Measurements from ENCODE around the gene NEDD8.

NEDD8 gene

GRCh38 chr14:24232121-24232644 lies at the start of gene NEDD8:
Gene NEDD8, minus strand, starts transcription at chr14:24232367. Its CDS starts 100 bp downstream, at chr14:24232267.
- DNase-seq (ENCODE audit: low read depth, low spot score), result peak; percentile 96

GRCh38 chr14:24281636-24282035 lies 49.5 kb upstream of the NEDD8 start:
- no peak for DNase-seq (ENCODE audit: low read depth, low spot score)

- DNase-seq (ENCODE audit: low read depth, low spot score), result no peak
Measured at GRCh38 chr14:24280797-24281460, 48.8 kb upstream of the NEDD8 start.

- DNase-seq (ENCODE audit: low read depth, low spot score), result no peak
Measured at GRCh38 chr14:24279301-24280186, 47.4 kb upstream of the NEDD8 start.

GRCh38 chr14:24278424-24278823 lies 46.3 kb upstream of the NEDD8 start:
- no peak for DNase-seq (ENCODE audit: low read depth, low spot score)

GRCh38 chr14:24277606-24278321 lies 45.6 kb upstream of the NEDD8 start:
- no peak for DNase-seq (ENCODE audit: low read depth, low spot score)

GRCh38 chr14:24277071-24277470 lies 44.9 kb upstream of the NEDD8 start:
- DNase-seq (ENCODE audit: low read depth, low spot score), result no peak

GRCh38 chr14:24274101-24274543 lies 42.0 kb upstream of the NEDD8 start:
- no peak for DNase-seq (ENCODE audit: low read depth, low spot score)

GRCh38 chr14:24273422-24273998 lies 41.3 kb upstream of the NEDD8 start:
- DNase-seq (ENCODE audit: low read depth, low spot score), result no peak

GRCh38 chr14:24272467-24272866 lies 40.3 kb upstream of the NEDD8 start:
- DNase-seq (ENCODE audit: low read depth, low spot score), result no peak

GRCh38 chr14:24271834-24272263 lies 39.7 kb upstream of the NEDD8 start:
- DNase-seq (ENCODE audit: low read depth, low spot score), result no peak

- peak; percentile 95 for DNase-seq (ENCODE audit: low read depth, low spot score)
Measured at GRCh38 chr14:24271134-24271833, 39.1 kb upstream of the NEDD8 start, which contains the start of gene RABGGTA. Gene RABGGTA, minus strand, starts transcription at chr14:24271597. Its CDS starts 482 bp downstream, at chr14:24271115.

- no peak for DNase-seq (ENCODE audit: low read depth, low spot score)
Measured at GRCh38 chr14:24270537-24271133, 38.5 kb upstream of the NEDD8 start.

GRCh38 chr14:24269910-24270536 lies 37.9 kb upstream of the NEDD8 start:
- no peak for DNase-seq (ENCODE audit: low read depth, low spot score)

GRCh38 chr14:24269368-24269767 lies 37.2 kb upstream of the NEDD8 start:
- DNase-seq (ENCODE audit: low read depth, low spot score), result no peak

- DNase-seq (ENCODE audit: low read depth, low spot score), result no peak
Measured at GRCh38 chr14:24268225-24268624, 36.1 kb upstream of the NEDD8 start.

GRCh38 chr14:24267516-24267915 lies 35.3 kb upstream of the NEDD8 start:
- DNase-seq (ENCODE audit: low read depth, low spot score), result no peak

- DNase-seq (ENCODE audit: low read depth, low spot score), result no peak
Measured at GRCh38 chr14:24266344-24267244, 34.4 kb upstream of the NEDD8 start.

- no peak for DNase-seq (ENCODE audit: low read depth, low spot score)
Measured at GRCh38 chr14:24264298-24264697, 32.1 kb upstream of the NEDD8 start.
